Muscle layer of colon (tissue), 2 donors: ENCODE measurements around the gene FAM72B.
"Not testable (repeated sequence)": the region's sequence is repeated elsewhere in the genome, so short reads cannot be mapped to it uniquely, and the experiment has no call there.

Experiments
- H3K27ac ChIP-seq: one replicate; pipeline ENCODE4 v1.7.0; 2013; ENCODE audit warnings: low read depth, mild to moderate bottlenecking, low read length, moderate library complexity
- H3K27me3 ChIP-seq, 2 donors: one replicate each; pipeline ENCODE4 v1.7.0; 2013; ENCODE audit warnings: low read length in 2 of 2, mild to moderate bottlenecking in 2 of 2; ENCODE audit not compliant: insufficient read depth in 2 of 2, control insufficient read depth in 1 of 2
- H3K36me3 ChIP-seq: one replicate; pipeline ENCODE4 v1.7.0; 2013; ENCODE audit warnings: mild to moderate bottlenecking, low read length; ENCODE audit not compliant: insufficient read depth
- H3K4me1 ChIP-seq: one replicate; pipeline ENCODE4 v1.7.0; 2013; ENCODE audit warnings: mild to moderate bottlenecking, low read length; ENCODE audit not compliant: insufficient read depth
- H3K4me3 ChIP-seq, 2 donors: one replicate each; pipeline ENCODE4 v1.7.0; 2013; ENCODE audit warnings: low read length in 2 of 2, low read depth in 1 of 2, mild to moderate bottlenecking in 1 of 2, moderate library complexity in 1 of 2
- H3K9ac ChIP-seq: one replicate; pipeline ENCODE4 v1.7.0; 2013; ENCODE audit warnings: low read length
- H3K9me3 ChIP-seq: one replicate; pipeline ENCODE4 v1.7.0; 2013; ENCODE audit warnings: mild to moderate bottlenecking, low read length
- donor health status: abdominal sarcoma.
- donor health status: Adenocarcinoma of cecum.

Gene FAM72B

GRCh38 chr1:121184290-121185127 is at the start of gene FAM72B, which contains the start of gene SRGAP2C:
TSS of gene FAM72B (minus strand) at chr1:121184340. CDS start at chr1:121183489, 851 bp downstream.
TSS of gene SRGAP2C (plus strand) at chr1:121184975. CDS start at chr1:121187447, 2,472 bp downstream.
- H3K4me1 ChIP-seq, H3K9ac ChIP-seq, H3K36me3 ChIP-seq, H3K9me3 ChIP-seq, H3K27ac ChIP-seq, H3K27me3 ChIP-seq, H3K4me3 ChIP-seq: not testable (repeated sequence)

GRCh38 chr1:121232445-121233125 is 48.4 kb upstream of the FAM72B start:
- H3K4me3 ChIP-seq, H3K9ac ChIP-seq, H3K27ac ChIP-seq, H3K4me1 ChIP-seq, H3K9me3 ChIP-seq, H3K27me3 ChIP-seq, H3K36me3 ChIP-seq: not testable (repeated sequence)

- H3K4me3 ChIP-seq, H3K9ac ChIP-seq, H3K36me3 ChIP-seq, H3K27ac ChIP-seq, H3K9me3 ChIP-seq, H3K27me3 ChIP-seq, H3K4me1 ChIP-seq: not testable (repeated sequence)
These were observed 46.5 kb upstream of the FAM72B start for GRCh38 chr1:121230636-121231035.

- not testable (repeated sequence) for H3K27ac ChIP-seq, H3K4me3 ChIP-seq, H3K36me3 ChIP-seq, H3K9me3 ChIP-seq, H3K27me3 ChIP-seq, H3K9ac ChIP-seq, H3K4me1 ChIP-seq
These were observed 43.6 kb upstream of the FAM72B start for GRCh38 chr1:121227544-121228330.

- H3K36me3 ChIP-seq, H3K4me3 ChIP-seq, H3K4me1 ChIP-seq, H3K9ac ChIP-seq, H3K9me3 ChIP-seq, H3K27ac ChIP-seq, H3K27me3 ChIP-seq: not testable (repeated sequence)
These were observed 42.8 kb upstream of the FAM72B start for GRCh38 chr1:121226925-121227324.

- not testable (repeated sequence) for H3K9ac ChIP-seq, H3K9me3 ChIP-seq, H3K4me1 ChIP-seq, H3K4me3 ChIP-seq, H3K27ac ChIP-seq, H3K36me3 ChIP-seq, H3K27me3 ChIP-seq
These were observed 42.3 kb upstream of the FAM72B start for GRCh38 chr1:121226295-121226904.

GRCh38 chr1:121224714-121225113 is 40.6 kb upstream of the FAM72B start:
- H3K27ac ChIP-seq, H3K9ac ChIP-seq, H3K36me3 ChIP-seq, H3K9me3 ChIP-seq, H3K4me3 ChIP-seq, H3K27me3 ChIP-seq, H3K4me1 ChIP-seq: not testable (repeated sequence)

- H3K27me3 ChIP-seq, H3K4me3 ChIP-seq, H3K36me3 ChIP-seq, H3K9ac ChIP-seq, H3K9me3 ChIP-seq, H3K4me1 ChIP-seq, H3K27ac ChIP-seq: not testable (repeated sequence)
These were observed 37.6 kb upstream of the FAM72B start for GRCh38 chr1:121221770-121222169.

- H3K4me3 ChIP-seq, H3K9ac ChIP-seq, H3K9me3 ChIP-seq, H3K27ac ChIP-seq, H3K36me3 ChIP-seq, H3K4me1 ChIP-seq, H3K27me3 ChIP-seq: not testable (repeated sequence)
These were observed 32.5 kb upstream of the FAM72B start for GRCh38 chr1:121216676-121217075.

- not testable (repeated sequence) for H3K4me1 ChIP-seq, H3K27me3 ChIP-seq, H3K9me3 ChIP-seq, H3K9ac ChIP-seq, H3K4me3 ChIP-seq, H3K36me3 ChIP-seq, H3K27ac ChIP-seq
These were observed 31.7 kb upstream of the FAM72B start for GRCh38 chr1:121215699-121216417.
